Psoas muscle (tissue), 8 donors: ENCODE measurements around the gene ROS1. TPM values are rescaled to one million over a fixed set of nuclear protein-coding genes. Genes with fewer than 3 reads are reported as not detected.

Source experiments
- ATAC-seq, 4 donors: fragments of 200-7000 bp; cut with Tn5 transposase; one replicate each; pipeline ENCODE4 v1.9.1; 2020; ENCODE audit warnings: moderate library complexity in 3 of 4, mild to moderate bottlenecking in 2 of 4
- DNase-seq, 2 donors: peaks; one replicate each; pipeline ENCODE4 v3.0.0-alpha.2; 2020
- H3K27ac ChIP-seq: fragments of 200-600 bp; one replicate; pipeline ENCODE4 v1.8.0; 2022
- H3K27me3 ChIP-seq, 3 donors: fragments of 200-600 bp in 1 of 3; one replicate each; pipeline versions ENCODE4 v1.6.1 to v1.8.0; 2013 to 2022; ENCODE audit warnings: low read length in 2 of 3, mild to moderate bottlenecking in 2 of 3, moderate library complexity in 1 of 3; ENCODE audit not compliant: insufficient read depth in 3 of 3
- H3K36me3 ChIP-seq, 2 donors: fragments of 200-600 bp in 1 of 2; one replicate each; pipeline versions ENCODE4 v1.6.1 to v1.8.0; 2013 to 2022; ENCODE audit warnings: low read depth in 1 of 2, mild to moderate bottlenecking in 1 of 2, moderate library complexity in 1 of 2; ENCODE audit not compliant: insufficient read depth in 1 of 2
- H3K4me1 ChIP-seq: fragments of 200-600 bp; one replicate; pipeline ENCODE4 v1.8.0; 2022
- H3K4me3 ChIP-seq: fragments of 200-600 bp; one replicate; pipeline ENCODE4 v1.8.0; 2022; ENCODE audit warnings: mild to moderate bottlenecking
- H3K9me3 ChIP-seq: fragments of 200-600 bp; one replicate; pipeline ENCODE4 v1.8.0; 2022
- CTCF ChIP-seq: fragments of 200-600 bp; IDR thresholded peaks from one replicate; pipeline ENCODE4 v1.8.0; 2022; ENCODE audit warnings: antibody characterized with exemption
- WGBS, 3 donors: extraction: QIAGEN DNeasy Blood & Tissue Kit; methylation state at CpG; one replicate each; pipeline versions ENCODE4 v1.1.6 to v1.1.7; 2013; 5-methylcytosine and 5-hydroxymethylcytosine counted together
- intact Hi-C, 2 donors: fragments of 100-400 bp; cut with DNase I; formaldehyde crosslinking; loops; one replicate each; pipeline versions ENCODE4 v1.11.0 to v1.14.2; 2022
- polyA plus RNA-seq, 3 donors: library from polyadenylated mRNA; stranded (reverse); fragments of 200-250 nt; gene quantifications; one replicate each; pipeline ENCODE4 v1.2.3, GENCODE V29; 2013
- total RNA-seq, 4 donors: library from RNA; stranded (reverse); fragmentation: NEBNext Ultra II Directional in 2 of 4; extraction: Animal tissue kit (Norgen Biotek cat#: 25700) in 2 of 4; gene quantifications; one replicate each; pipeline versions ENCODE4 v1.2.1 to v1.2.4, GENCODE V29; 2021 to 2023
- donor health status: healthy with polysubstance abuse.
- donor health status: DM: no; HTN: no; CAD: no; lungs with moderate emphysema.
- donor health status: Bipolar disorder and iron deficiency.
- donor health status: healthy.
- donor health status: DM: yes; HTN: yes; CAD: no.
- donor health status: DM: no; HTN: no; CAD: no.
- donor health status: DM: no; HTN: no; CAD: no.
- donor health status: DM: yes; HTN: yes; CAD: no.

The ROS1 gene
- total and polyA plus RNA-seq, 7 donors: 0.04 to 0.06 TPM; not detected in 5

GRCh38 chr6:117449549-117450439, 24.1 kb upstream of the ROS1 start:
- H3K27ac ChIP-seq: no peak overlapping the region
- no peaks in the 10 kb centered on the region for H3K9me3 ChIP-seq
- DNase-seq: no peak
- H3K4me3 ChIP-seq: no peak overlapping the region
- peaks cover 12% of the 10 kb centered on the region for H3K4me1 ChIP-seq
- TF ChIP-seq CTCF: peak; percentile 84
- peak in 1 of 4 donors; percentile 72 for ATAC-seq
- intact Hi-C loops: loop anchor here (1.0 to 5.0 kb wide), 5 partner anchors 33 to 158 kb away; partner anchors contain the start of gene DCBLD1 (in 1 of the 2)
- no peaks in the 10 kb centered on the region for H3K36me3 ChIP-seq
- no peaks in the 10 kb centered on the region for H3K27me3 ChIP-seq
- WGBS, 3 donors: 38 to 45% (median 44%) methylated on average over 10 of the region's 10 CpGs

GRCh38 chr6:117448732-117449485, 23.2 kb upstream of the ROS1 start:
- Histone ChIP-seq H3K4me1 (peaks cover 12% of the 10 kb centered on the region), H3K4me3 (no peak overlapping the region), H3K27me3 (no peaks in the 10 kb centered on the region), H3K27ac (no peak overlapping the region), H3K36me3 (no peaks in the 10 kb centered on the region), H3K9me3 (no peaks in the 10 kb centered on the region)
- DNase-seq: no peak
- TF ChIP-seq CTCF: no peak
- peak; percentile 75 to 87 (median 84) for ATAC-seq
- 27 to 33% (median 32%) methylated on average over 6 of the region's 6 CpGs for WGBS, 3 donors
- intact Hi-C loops: loop anchor here in 1 of 2 donors (5.0 kb wide), 1 partner anchor 33 kb away; the partner anchor contains the start of gene DCBLD1

GRCh38 chr6:117448011-117448410, 22.3 kb upstream of the ROS1 start:
- no peak for TF ChIP-seq CTCF
- peaks cover 12% of the 10 kb centered on the region for H3K4me1 ChIP-seq
- ATAC-seq: no peak
- H3K27ac ChIP-seq: no peak overlapping the region
- H3K4me3 ChIP-seq: no peak overlapping the region
- H3K9me3 ChIP-seq: no peaks in the 10 kb centered on the region
- no peak for DNase-seq
- WGBS, 3 donors: 54 to 57% (median 57%) methylated on average over 5 of the region's 5 CpGs
- H3K36me3 ChIP-seq: no peaks in the 10 kb centered on the region
- intact Hi-C loops: loop anchor here in 1 of 2 donors (5.0 kb wide), 1 partner anchor 34 kb away; the partner anchor contains the start of gene DCBLD1
- H3K27me3 ChIP-seq: no peaks in the 10 kb centered on the region

GRCh38 chr6:117446861-117447260, 21.1 kb upstream of the ROS1 start:
- no peak for ATAC-seq
- no peak for TF ChIP-seq CTCF

More at GRCh38 chr6:117446861-117447260, 21.1 kb upstream of the ROS1 start:
- H3K27me3 ChIP-seq: no peaks in the 10 kb centered on the region
- H3K27ac ChIP-seq: no peak overlapping the region
- no peak for DNase-seq
- intact Hi-C loops: loop anchor here in 1 of 2 donors (5.0 kb wide), 1 partner anchor 35 kb away; the partner anchor contains the start of gene DCBLD1
- H3K4me1 ChIP-seq: peaks cover 12% of the 10 kb centered on the region
- no peaks in the 10 kb centered on the region for H3K9me3 ChIP-seq
- WGBS, 3 donors: 52 to 58% (median 57%) methylated on average over 3 of the region's 3 CpGs
- no peak overlapping the region for H3K4me3 ChIP-seq
- no peaks in the 10 kb centered on the region for H3K36me3 ChIP-seq
